ENCODE results near the gene SUPT3H. TPM values are rescaled to one million over a fixed set of nuclear protein-coding genes. Genes with fewer than 3 reads are reported as not detected.

SUPT3H gene
- total and polyA plus RNA-seq, 2 of the 8 experiments (the other 6 are each of a cell fraction or from before 2014, with no cell fraction given) = 18.8 to 23.0 TPM

GRCh38 chr6:44800784-44801592, 576.7 kb downstream of the SUPT3H start:
- Histone ChIP-seq H3K56ac (replicated peaks; ENCODE audit: insufficient read length, low read depth, low read length) (no peak overlapping the region), H3K27ac (ENCODE audit: low read depth, low read length) (no peak overlapping the region), H3K18ac (ENCODE audit: extremely low read depth, low read length) (no peak overlapping the region), H2AK5ac (ENCODE audit: low read depth, low read length) (no peak overlapping the region), H2BK20ac (ENCODE audit: low read length) (0 out of 2 replicates have a peak overlapping the region, but pooled peaks have one; percentile 64), H4K8ac (ENCODE audit: extremely low read depth, insufficient read depth, low read length) (no peak overlapping the region), H3K27me3 (replicated peaks in 1 of 4; ENCODE audit: control insufficient read depth in 3 of 4, extremely low read depth in 1 of 4, insufficient read depth in 3 of 4, low read length in 3 of 4) (no peaks in the 10 kb centered on the region), H2BK120ac (replicated peaks; ENCODE audit: low read depth, low read length) (no peak overlapping the region), H3K79me1 (ENCODE audit: low read depth, low read length) (no peaks in the 10 kb centered on the region), H3K23ac (ENCODE audit: insufficient read length) (no peak overlapping the region), H4K5ac (ENCODE audit: insufficient read length, low read depth, low read length) (no peak overlapping the region), H4K91ac (replicated peaks; ENCODE audit: insufficient read length, low read length) (no peak overlapping the region), H4K20me1 (replicated peaks in 1 of 2; ENCODE audit: control insufficient read depth in 1 of 2, insufficient read depth in 2 of 2, low read length in 2 of 2) (no peaks in the 10 kb centered on the region), H2BK12ac (ENCODE audit: low read depth, low read length) (no peak overlapping the region), H3K4me2 (ENCODE audit: insufficient read depth in 1 of 2, low read depth in 2 of 2, low read length in 2 of 2) (no peak overlapping the region), H3K4me1 (replicated peaks in 1 of 4; ENCODE audit: control insufficient read depth in 3 of 4, insufficient read depth in 4 of 4, low read length in 3 of 4) (peaks cover 0 to 2% (median 0%) of the 10 kb centered on the region in 4 experiments; a peak in 3 of 7 replicates), H3K14ac (ENCODE audit: insufficient read length) (no peak overlapping the region), H3K79me2 (ENCODE audit: control insufficient read depth in 1 of 2, insufficient read depth in 2 of 2, low read length in 2 of 2) (no peaks in the 10 kb centered on the region), H2BK15ac (ENCODE audit: low read length) (no peak overlapping the region), H3K9ac (replicated peaks in 1 of 4; ENCODE audit: extremely low read depth in 1 of 4, low read depth in 3 of 4, low read length in 3 of 4) (no peak overlapping the region), H2BK5ac (ENCODE audit: low read depth, low read length) (no peak overlapping the region), H3K4ac (replicated peaks; ENCODE audit: insufficient read length, low read depth, low read length) (no peak overlapping the region), H3K36me3 (ENCODE audit: control insufficient read depth in 2 of 4, insufficient read depth in 4 of 4, low read length in 3 of 4) (no peaks in the 10 kb centered on the region), H2AFZ (ENCODE audit: low read length) (no peak overlapping the region), H3K23me2 (ENCODE audit: low read depth, low read length) (no peaks in the 10 kb centered on the region), H3K9me3 (ENCODE audit: insufficient read depth in 2 of 2, low read depth in 1 of 2, low read length in 1 of 2) (no peaks in the 10 kb centered on the region), H3K4me3 (ENCODE audit: extremely low read depth in 1 of 4, insufficient read depth in 2 of 4, low read depth in 3 of 4, low read length in 4 of 4) (no peak overlapping the region)
- ChIA-PET POLR2A (ENCODE audit: partially characterized antibody) (no interaction called here), CTCF (ENCODE audit: partially characterized antibody) (interaction anchor here (1.1 to 2.3 kb wide), 8 partner anchors 10 to 325 kb away, joined by 3 to 9 read pairs (median 4); no protein-coding TSS in a partner anchor)
- DNase-seq (ENCODE audit: low read depth in 1 of 2, low spot score in 2 of 2) (no peak), FAIRE-seq (no peak)
- 82% methylated on average over 8 of the region's 8 CpGs; no CpG with 5 or more reads in 1 of the 2 experiments for WGBS, 2 experiments (ENCODE audit: extremely low coverage in 1 of 2, insufficient coverage in 1 of 2, insufficient read length in 1 of 2, insufficient replicate concordance in 2 of 2, low coverage in 1 of 2, low lambda C conversion rate in 2 of 2, missing lambda C conversion rate in 1 of 2)
- TF ChIP-seq SP2 (IDR thresholded peaks at IDR 0.05; ENCODE audit: low read length) (no peak), ATF2 (IDR thresholded peaks at IDR 0.05; ENCODE audit: low read length) (no peak), HDAC2 (IDR thresholded peaks at IDR 0.05; ENCODE audit: borderline replicate concordance in 1 of 2, low read depth in 2 of 2, low read length in 2 of 2) (no peak), SP1 (IDR thresholded peaks at IDR 0.05; ENCODE audit: low read depth, low read length) (no peak), MAX (IDR thresholded peaks at IDR 0.05) (no peak), SUZ12 (IDR thresholded peaks at IDR 0.05; ENCODE audit: low read length) (no peak), PHF8 (conservative IDR thresholded peaks at IDR 0.05; ENCODE audit: low read depth, low read length) (no peak), KDM4A (IDR thresholded peaks at IDR 0.05; ENCODE audit: low read depth, low read length, severe bottlenecking) (no peak), TAF1 (IDR thresholded peaks at IDR 0.05; ENCODE audit: low read depth, low read length) (no peak), SIN3A (conservative IDR thresholded peaks at IDR 0.05 in 1 of 2, IDR thresholded peaks at IDR 0.05 in 1 of 2; ENCODE audit: low read depth in 1 of 2, low read length in 2 of 2) (no peak)
